Measurements from ENCODE around the gene EMX1.

EMX1 gene

GRCh38 chr2:72933207-72933606, 15.9 kb downstream of the EMX1 start:
- no peak for TF ChIP-seq REST (IDR thresholded peaks at IDR 0.05; ENCODE audit: insufficient replicate concordance, low read depth)
- no peak for TF ChIP-seq GABPA (IDR thresholded peaks at IDR 0.05; ENCODE audit: low read depth)
- no peak for TF ChIP-seq CTCF (IDR thresholded peaks at IDR 0.05; ENCODE audit: insufficient read depth, low read length)
- no peak for TF ChIP-seq POLR2AphosphoS5 (IDR thresholded peaks at IDR 0.05; ENCODE audit: low read depth)
- TF ChIP-seq SPI1 (IDR thresholded peaks at IDR 0.05; ENCODE audit: borderline replicate concordance, low read depth): no peak
- DNase-seq (ENCODE audit: low read depth in 1 of 2, low spot score in 1 of 2): no peak
- Histone ChIP-seq H3K27me3 (ENCODE audit: insufficient read depth, poor library complexity, severe bottlenecking) (peaks cover 21% of the 10 kb centered on the region), H3K4me3 (replicated peaks; ENCODE audit: insufficient read depth, low read length) (no peak overlapping the region), H3K27ac (replicated peaks) (no peak overlapping the region)

GRCh38 chr2:72933646-72934151, 16.4 kb downstream of the EMX1 start:
- peaks cover 18% of the 10 kb centered on the region for H3K27me3 ChIP-seq (ENCODE audit: insufficient read depth, poor library complexity, severe bottlenecking)
- no peak overlapping the region for H3K4me3 ChIP-seq (replicated peaks; ENCODE audit: insufficient read depth, low read length)
- H3K27ac ChIP-seq (replicated peaks): no peak overlapping the region
- DNase-seq (ENCODE audit: low read depth in 1 of 2, low spot score in 1 of 2): no peak
- TF ChIP-seq SPI1 (IDR thresholded peaks at IDR 0.05; ENCODE audit: borderline replicate concordance, low read depth) (no peak), GABPA (IDR thresholded peaks at IDR 0.05; ENCODE audit: low read depth) (no peak), REST (IDR thresholded peaks at IDR 0.05; ENCODE audit: insufficient replicate concordance, low read depth) (no peak), POLR2AphosphoS5 (IDR thresholded peaks at IDR 0.05; ENCODE audit: low read depth) (no peak), CTCF (IDR thresholded peaks at IDR 0.05; ENCODE audit: insufficient read depth, low read length) (no peak)

- peaks cover 7% of the 10 kb centered on the region for H3K27me3 ChIP-seq (ENCODE audit: insufficient read depth, poor library complexity, severe bottlenecking)
- no peak overlapping the region for H3K4me3 ChIP-seq (replicated peaks; ENCODE audit: insufficient read depth, low read length)
- no peak overlapping the region for H3K27ac ChIP-seq (replicated peaks)
- TF ChIP-seq POLR2AphosphoS5 (IDR thresholded peaks at IDR 0.05; ENCODE audit: low read depth) (no peak), CTCF (IDR thresholded peaks at IDR 0.05; ENCODE audit: insufficient read depth, low read length) (no peak), SPI1 (IDR thresholded peaks at IDR 0.05; ENCODE audit: borderline replicate concordance, low read depth) (no peak), REST (IDR thresholded peaks at IDR 0.05; ENCODE audit: insufficient replicate concordance, low read depth) (no peak), GABPA (IDR thresholded peaks at IDR 0.05; ENCODE audit: low read depth) (no peak)
- DNase-seq (ENCODE audit: low read depth in 1 of 2, low spot score in 1 of 2): peak in 1 of 2 experiments; percentile 27
These were observed 17.6 kb downstream of the EMX1 start for GRCh38 chr2:72934683-72935610.
